ENCODE data around the gene C8G. TPM values are rescaled to one million over a fixed set of nuclear protein-coding genes. Genes with fewer than 3 reads are reported as not detected.

The C8G gene
- polyA plus RNA-seq, 1 donor from 2014 or later = not detected

- no peak for TF ChIP-seq POLR2AphosphoS5 (IDR thresholded peaks at IDR 0.05)
- no peak for TF ChIP-seq EZH2 (IDR thresholded peaks at IDR 0.05; ENCODE audit: borderline replicate concordance, insufficient read depth, low read length, poor library complexity, severe bottlenecking)
- H3K27ac ChIP-seq (ENCODE audit: low read length) = no peak overlapping the region
These were observed 36.7 kb downstream of the C8G start for GRCh38 chr9:136981588-136982231.

GRCh38 chr9:136982232-136983051 is 37.4 kb downstream of the C8G start, which contains the start of gene LCNL1:
Gene LCNL1, plus strand, starts transcription at chr9:136982993. Its CDS starts 594 bp downstream, at chr9:136983587.
- Histone ChIP-seq H3K27me3 (ENCODE audit: insufficient read depth, low read depth, low read length) (peaks cover 40% of the 10 kb centered on the region), H3K4me3 (ENCODE audit: low read length) (no peak within 1 kb of the TSS)

More at GRCh38 chr9:136981588-136982231, 36.7 kb downstream of the C8G start:
- H3F3A ChIP-seq (ENCODE audit: insufficient read depth, low read length, poor library complexity, severe bottlenecking) = no peaks in the 10 kb centered on the region
- H3K4me2 ChIP-seq (ENCODE audit: low read length) = no peak overlapping the region
- peaks cover 43% of the 10 kb centered on the region for H3K27me3 ChIP-seq (ENCODE audit: insufficient read depth, low read depth, low read length)
- H3K9me2 ChIP-seq (ENCODE audit: insufficient read depth, low read length) = no peaks in the 10 kb centered on the region
- H4K20me1 ChIP-seq (ENCODE audit: insufficient read depth) = no peaks in the 10 kb centered on the region
- H3K36me3 ChIP-seq (ENCODE audit: insufficient read depth, low read length) = no peaks in the 10 kb centered on the region
- no peaks in the 10 kb centered on the region for H3K9me3 ChIP-seq (ENCODE audit: low read length)
- H3K9ac ChIP-seq (ENCODE audit: low read length) = no peak overlapping the region
- H3K4me3 ChIP-seq (ENCODE audit: low read length) = no peak overlapping the region
- no peak overlapping the region for H2AFZ ChIP-seq (ENCODE audit: low read depth, low read length)
- H3K79me2 ChIP-seq (replicated peaks; ENCODE audit: insufficient read depth, low read length) = no peaks in the 10 kb centered on the region

GRCh38 chr9:136983167-136983566 is 38.1 kb downstream of the C8G start:
- no peaks in the 10 kb centered on the region for H3K9me2 ChIP-seq (ENCODE audit: insufficient read depth, low read length)
- no peak overlapping the region for H3K4me2 ChIP-seq (ENCODE audit: low read length)
- no peaks in the 10 kb centered on the region for H3K36me3 ChIP-seq (ENCODE audit: insufficient read depth, low read length)
- no peak overlapping the region for H2AFZ ChIP-seq (ENCODE audit: low read depth, low read length)
- H3K27ac ChIP-seq (ENCODE audit: low read length) = no peak overlapping the region
- no peaks in the 10 kb centered on the region for H4K20me1 ChIP-seq (ENCODE audit: insufficient read depth)
- TF ChIP-seq EP300 (conservative IDR thresholded peaks at IDR 0.05; ENCODE audit: poor library complexity, severe bottlenecking) (no peak), EZH2 (IDR thresholded peaks at IDR 0.05; ENCODE audit: borderline replicate concordance, insufficient read depth, low read length, poor library complexity, severe bottlenecking) (no peak), TAF1 (IDR thresholded peaks at IDR 0.05; ENCODE audit: low read depth) (no peak), RAD21 (conservative IDR thresholded peaks at IDR 0.05) (no peak), MXI1 (conservative IDR thresholded peaks at IDR 0.05; ENCODE audit: poor library complexity, severe bottlenecking) (no peak), POLR2AphosphoS5 (IDR thresholded peaks at IDR 0.05) (no peak), CTCF (IDR thresholded peaks at IDR 0.05; ENCODE audit: poor library complexity, severe bottlenecking) (no peak), SMC3 (conservative IDR thresholded peaks at IDR 0.05; ENCODE audit: poor library complexity) (no peak), REST (IDR thresholded peaks at IDR 0.05; ENCODE audit: borderline replicate concordance) (no peak)
- H3K79me2 ChIP-seq (replicated peaks; ENCODE audit: insufficient read depth, low read length) = no peaks in the 10 kb centered on the region
- no peaks in the 10 kb centered on the region for H3F3A ChIP-seq (ENCODE audit: insufficient read depth, low read length, poor library complexity, severe bottlenecking)
- H3K27me3 ChIP-seq (ENCODE audit: insufficient read depth, low read depth, low read length) = peaks cover 35% of the 10 kb centered on the region
- H3K9ac ChIP-seq (ENCODE audit: low read length) = no peak overlapping the region
- H3K4me3 ChIP-seq (ENCODE audit: low read length) = no peak overlapping the region
- H3K9me3 ChIP-seq (ENCODE audit: low read length) = no peaks in the 10 kb centered on the region

More at GRCh38 chr9:136982232-136983051, 37.4 kb downstream of the C8G start, which contains the start of gene LCNL1:
- no peak for TF ChIP-seq RAD21 (conservative IDR thresholded peaks at IDR 0.05)
- TF ChIP-seq TAF1 (IDR thresholded peaks at IDR 0.05; ENCODE audit: low read depth) = no peak
- no peak for TF ChIP-seq SMC3 (conservative IDR thresholded peaks at IDR 0.05; ENCODE audit: poor library complexity)
- no peak for TF ChIP-seq EZH2 (IDR thresholded peaks at IDR 0.05; ENCODE audit: borderline replicate concordance, insufficient read depth, low read length, poor library complexity, severe bottlenecking)
- H2AFZ ChIP-seq (ENCODE audit: low read depth, low read length) = no peak within 1 kb of the TSS
- no peak within 1 kb of the TSS for H3K9ac ChIP-seq (ENCODE audit: low read length)
- H3K36me3 ChIP-seq (ENCODE audit: insufficient read depth, low read length) = no peaks in the 10 kb centered on the region
- H3F3A ChIP-seq (ENCODE audit: insufficient read depth, low read length, poor library complexity, severe bottlenecking) = no peaks in the 10 kb centered on the region
- no peaks in the 10 kb centered on the region for H3K79me2 ChIP-seq (replicated peaks; ENCODE audit: insufficient read depth, low read length)
- H3K9me3 ChIP-seq (ENCODE audit: low read length) = no peaks in the 10 kb centered on the region
- H3K4me2 ChIP-seq (ENCODE audit: low read length) = no peak within 1 kb of the TSS
- H4K20me1 ChIP-seq (ENCODE audit: insufficient read depth) = no peaks in the 10 kb centered on the region
- H3K9me2 ChIP-seq (ENCODE audit: insufficient read depth, low read length) = no peaks in the 10 kb centered on the region
- no peak within 1 kb of the TSS for H3K27ac ChIP-seq (ENCODE audit: low read length)
